Liver (tissue), 3 donors: ENCODE data around the gene RPS6KA5.

Experiments used
- ATF3 ChIP-seq: IDR thresholded peaks from 2 replicates; pipeline ENCODE4 v1.6.1; 2016; ENCODE audit warnings: antibody characterized with exemption
- CTCF ChIP-seq: fragments of 150-350 bp; IDR thresholded peaks from 2 replicates; pipeline ENCODE4 v1.5.1; 2017; ENCODE audit warnings: improper control_type of control experiment, low read depth, low read length; ENCODE audit not compliant: missing input control
- SP1 ChIP-seq: IDR thresholded peaks from 2 replicates; pipeline ENCODE4 v1.6.1; 2018; ENCODE audit warnings: antibody characterized with exemption, mild to moderate bottlenecking
- YY1 ChIP-seq: IDR thresholded peaks from 2 replicates; pipeline ENCODE4 v1.6.1; 2016; ENCODE audit warnings: antibody characterized with exemption, mild to moderate bottlenecking
- donor health status: healthy.
- donor health status: healthy.

GRCh38 chr14:91084516-91084915 is 24.1 kb upstream of the RPS6KA5 start:
- TF ChIP-seq ATF3 (no peak), CTCF (no peak), YY1 (no peak), SP1 (no peak)
